ENCODE measurements around the gene STYXL2.

- TF ChIP-seq, protein P1, sequence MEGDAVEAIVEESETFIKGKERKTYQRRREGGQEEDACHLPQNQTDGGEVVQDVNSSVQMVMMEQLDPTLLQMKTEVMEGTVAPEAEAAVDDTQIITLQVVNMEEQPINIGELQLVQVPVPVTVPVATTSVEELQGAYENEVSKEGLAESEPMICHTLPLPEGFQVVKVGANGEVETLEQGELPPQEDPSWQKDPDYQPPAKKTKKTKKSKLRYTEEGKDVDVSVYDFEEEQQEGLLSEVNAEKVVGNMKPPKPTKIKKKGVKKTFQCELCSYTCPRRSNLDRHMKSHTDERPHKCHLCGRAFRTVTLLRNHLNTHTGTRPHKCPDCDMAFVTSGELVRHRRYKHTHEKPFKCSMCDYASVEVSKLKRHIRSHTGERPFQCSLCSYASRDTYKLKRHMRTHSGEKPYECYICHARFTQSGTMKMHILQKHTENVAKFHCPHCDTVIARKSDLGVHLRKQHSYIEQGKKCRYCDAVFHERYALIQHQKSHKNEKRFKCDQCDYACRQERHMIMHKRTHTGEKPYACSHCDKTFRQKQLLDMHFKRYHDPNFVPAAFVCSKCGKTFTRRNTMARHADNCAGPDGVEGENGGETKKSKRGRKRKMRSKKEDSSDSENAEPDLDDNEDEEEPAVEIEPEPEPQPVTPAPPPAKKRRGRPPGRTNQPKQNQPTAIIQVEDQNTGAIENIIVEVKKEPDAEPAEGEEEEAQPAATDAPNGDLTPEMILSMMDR (IDR thresholded peaks at IDR 0.05; ENCODE audit: low read depth, low read length) = no peak
- no peak for TF ChIP-seq POLR2A (IDR thresholded peaks at IDR 0.05; ENCODE audit: extremely low read depth, insufficient read length)
- TF ChIP-seq MYC (IDR thresholded peaks at IDR 0.05; ENCODE audit: low read depth, low read length) = no peak
Observed at GRCh38 chr1:167111868-167112709, 18.2 kb downstream of the STYXL2 start.
